AG08396 (cell line): ENCODE data around the gene NOP9.
"Not testable (repeated sequence)": the region's sequence is repeated elsewhere in the genome, so short reads cannot be mapped to it uniquely, and the experiment has no call there.

ENCODE experiments used
- DNase-seq: peaks from one replicate; pipeline ENCODE4 v3.0.0; 2012; ENCODE audit warnings: low spot score, mixed read lengths

Gene NOP9

GRCh38 chr14:24310265-24310645 lies 10.6 kb downstream of the NOP9 start:
- DNase-seq, result no peak

GRCh38 chr14:24310646-24311604 lies 11.3 kb downstream of the NOP9 start, which contains the start of gene LTB4R:
TSS of gene LTB4R (plus strand) at chr14:24311502. CDS start at chr14:24315652, 4,150 bp downstream.
- peak; percentile 92 for DNase-seq

- no peak for DNase-seq
These were observed 12.4 kb downstream of the NOP9 start for GRCh38 chr14:24311837-24312615.

GRCh38 chr14:24312736-24313507 lies 13.3 kb downstream of the NOP9 start:
- no peak for DNase-seq

- DNase-seq, result no peak
These were observed 14.3 kb downstream of the NOP9 start for GRCh38 chr14:24313913-24314312.

- DNase-seq, result no peak
These were observed 14.9 kb downstream of the NOP9 start for GRCh38 chr14:24314377-24315193.

GRCh38 chr14:24315243-24315806 lies 15.7 kb downstream of the NOP9 start:
- DNase-seq, result no peak

GRCh38 chr14:24315807-24316596 lies 16.4 kb downstream of the NOP9 start:
- peak; percentile 47 for DNase-seq

- no peak for DNase-seq
These were observed 16.9 kb downstream of the NOP9 start for GRCh38 chr14:24316597-24316950.

GRCh38 chr14:24317141-24317928 lies 17.7 kb downstream of the NOP9 start:
- peak; percentile 59 for DNase-seq

GRCh38 chr14:24321212-24321975 lies 21.7 kb downstream of the NOP9 start:
- DNase-seq, result no peak

- no peak for DNase-seq
These were observed 23.0 kb downstream of the NOP9 start for GRCh38 chr14:24322672-24323071.

GRCh38 chr14:24323341-24323740 lies 23.7 kb downstream of the NOP9 start:
- DNase-seq, result no peak

GRCh38 chr14:24324024-24324423 lies 24.4 kb downstream of the NOP9 start:
- no peak for DNase-seq

- DNase-seq, result no peak
These were observed 25.4 kb downstream of the NOP9 start for GRCh38 chr14:24325041-24325530.

GRCh38 chr14:24325963-24326362 lies 26.3 kb downstream of the NOP9 start:
- no peak for DNase-seq

- no peak for DNase-seq
These were observed 27.7 kb downstream of the NOP9 start for GRCh38 chr14:24327303-24327702.

GRCh38 chr14:24327914-24328313 lies 28.3 kb downstream of the NOP9 start:
- DNase-seq, result not testable (repeated sequence)
